Endothelial cell of umbilical vein (primary cell): Measurements from ENCODE around the gene SCIN.

Experiments
- CTCF ChIP-seq, 2 donors: IDR thresholded peaks; 1 replicate in 1 of 2; 2 replicates in 1 of 2; pipeline ENCODE4 v1.5.1; 2011; ENCODE audit warnings: low read length in 2 of 2, mild to moderate bottlenecking in 2 of 2, moderate library complexity in 2 of 2, control low read depth in 1 of 2, inconsistent platforms in 1 of 2, low read depth in 1 of 2; ENCODE audit not compliant: insufficient read depth in 1 of 2; ENCODE audit errors: extremely low read depth in 1 of 2
- JUN ChIP-seq: IDR thresholded peaks from 2 replicates; pipeline ENCODE4 v1.6.1; 2011; ENCODE audit warnings: borderline replicate concordance, low read depth; ENCODE audit not compliant: insufficient read length, insufficient read depth
- POLR2A ChIP-seq: IDR thresholded peaks from 2 replicates; pipeline ENCODE4 v1.6.1; 2012; ENCODE audit warnings: low read depth, mild to moderate bottlenecking, control low read depth, low read length

DNA sequence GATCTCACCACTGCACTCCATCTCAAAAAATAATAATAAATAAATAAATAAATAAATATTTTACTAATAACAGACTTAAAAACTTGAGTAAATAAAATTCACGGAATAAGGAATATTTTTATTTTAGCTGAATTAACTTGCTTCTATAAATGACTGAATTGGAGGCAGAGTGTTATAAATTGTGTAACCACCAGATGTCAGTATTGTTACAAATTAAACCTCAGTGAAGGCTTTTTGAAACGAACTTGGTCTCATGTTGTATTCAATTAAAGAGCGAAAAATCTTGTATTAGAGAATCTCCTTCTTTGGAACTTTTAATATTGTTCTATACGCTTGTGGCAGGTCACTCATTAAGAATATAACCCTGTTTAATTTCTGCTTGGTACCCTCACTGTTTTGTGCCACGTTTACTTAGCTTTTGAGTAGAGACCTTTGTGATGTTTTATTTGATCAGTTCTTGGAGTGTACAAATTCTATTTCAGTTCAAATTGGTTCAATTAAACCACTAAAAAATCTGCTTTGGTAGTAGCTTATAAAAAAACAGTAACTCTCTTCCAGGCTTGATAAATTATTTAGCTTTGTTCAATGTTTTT is 45.6 kb upstream of the SCIN start:
- TF ChIP-seq CTCF (IDR thresholded peaks at IDR 0.05; ENCODE audit: extremely low read depth in 1 of 2, insufficient read depth in 1 of 2, low read depth in 1 of 2, low read length in 2 of 2) (peak; percentile 7 to 33), JUN (no peak), POLR2A (no peak)
